Fibroblast of skin of right biceps (primary cell): ENCODE data around the gene UFM1.
"Not testable (repeated sequence)": the region's sequence is repeated elsewhere in the genome, so short reads cannot be mapped to it uniquely, and the experiment has no call there.

Experiments used
- DNase-seq: peaks from one replicate; pipeline ENCODE4 v3.0.0-alpha.2; 2013

UFM1 gene

GRCh38 chr13:38349390-38350113 is at the start of gene UFM1:
UFM1 (plus strand) TSS chr13:38349851; CDS start chr13:38349920, 69 bp downstream.
- peak; percentile 95 for DNase-seq

DNA sequence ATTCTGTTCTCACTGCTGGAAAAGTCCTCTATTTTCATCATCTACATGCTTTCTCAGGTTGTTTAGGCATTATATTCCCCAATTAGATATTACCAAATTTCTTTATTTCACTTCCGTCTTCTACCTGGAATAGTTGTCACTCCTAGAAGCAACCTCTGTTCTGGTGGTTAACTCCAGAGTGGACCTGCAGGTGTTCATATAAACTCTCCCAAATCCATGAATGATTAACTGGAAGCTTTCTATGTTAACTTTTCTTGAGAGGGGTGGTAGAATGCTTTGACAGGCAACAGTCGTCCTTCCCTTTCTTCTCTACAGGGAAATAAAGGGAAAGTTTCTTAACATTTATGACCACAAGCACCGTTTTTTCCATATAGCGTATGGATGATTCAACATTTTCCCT is 48.4 kb upstream of the UFM1 start:
- no peak for DNase-seq

DNA sequence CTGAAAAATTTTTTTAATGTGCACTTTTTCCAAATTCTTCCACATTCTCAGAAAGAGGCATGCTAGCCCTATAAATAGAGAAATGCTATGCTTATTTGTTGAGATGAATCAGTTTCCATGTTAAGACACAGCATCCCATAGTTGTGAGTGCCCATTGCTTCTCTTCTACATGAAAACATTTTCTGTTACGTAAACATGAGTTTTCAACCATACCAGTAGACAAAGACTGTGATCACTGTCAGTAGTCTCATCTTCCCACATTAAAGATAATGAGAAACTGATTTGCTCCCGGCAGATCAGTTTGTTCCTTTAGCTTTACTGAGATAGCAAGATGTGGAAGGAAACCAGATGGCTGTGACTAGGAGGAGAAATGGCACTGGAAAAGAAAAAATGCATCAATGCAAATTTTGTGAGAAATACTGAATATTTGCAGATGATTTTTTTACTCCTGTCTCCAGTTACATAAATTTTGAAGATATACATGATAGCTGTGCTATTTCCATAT is 45.8 kb upstream of the UFM1 start:
- DNase-seq: no peak

DNA sequence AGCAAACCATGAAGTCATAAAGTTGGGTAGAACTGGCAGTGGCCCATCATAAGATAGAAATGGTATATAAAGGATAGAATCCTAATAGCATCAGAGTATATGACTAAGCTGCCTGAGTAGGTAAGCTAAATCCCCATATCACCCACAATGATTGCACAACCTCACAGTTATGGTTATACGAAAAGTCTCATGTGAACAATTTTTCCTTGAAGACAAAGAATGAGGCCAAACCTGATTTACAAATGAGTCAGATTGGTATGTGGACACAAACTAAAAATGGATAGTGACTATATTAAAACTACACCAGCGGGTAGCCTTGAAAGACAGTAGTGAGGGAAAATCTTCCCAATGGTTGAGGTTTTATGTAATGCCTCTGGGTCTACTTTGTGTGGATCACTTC is 40.9 kb upstream of the UFM1 start:
- peak; percentile 92 for DNase-seq

DNA sequence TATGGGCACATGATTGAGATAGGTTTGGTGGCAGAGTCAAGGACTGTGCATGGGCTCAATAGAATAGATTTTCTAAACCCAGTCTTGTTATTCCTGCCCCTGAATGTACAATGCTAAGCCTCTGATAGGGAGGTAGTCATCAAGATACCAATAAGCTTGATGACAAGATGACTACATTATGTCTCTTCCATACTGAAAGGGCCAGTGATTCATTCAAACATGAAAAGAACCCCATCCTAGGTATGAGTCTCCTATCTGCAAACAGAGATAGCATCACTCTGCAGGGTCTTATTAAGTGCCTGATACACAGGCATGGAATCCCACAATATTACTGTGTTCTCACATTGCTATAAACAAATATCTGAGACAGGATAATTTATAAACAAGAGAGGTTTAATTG is 40.3 kb upstream of the UFM1 start:
- peak; percentile 35 for DNase-seq

DNA sequence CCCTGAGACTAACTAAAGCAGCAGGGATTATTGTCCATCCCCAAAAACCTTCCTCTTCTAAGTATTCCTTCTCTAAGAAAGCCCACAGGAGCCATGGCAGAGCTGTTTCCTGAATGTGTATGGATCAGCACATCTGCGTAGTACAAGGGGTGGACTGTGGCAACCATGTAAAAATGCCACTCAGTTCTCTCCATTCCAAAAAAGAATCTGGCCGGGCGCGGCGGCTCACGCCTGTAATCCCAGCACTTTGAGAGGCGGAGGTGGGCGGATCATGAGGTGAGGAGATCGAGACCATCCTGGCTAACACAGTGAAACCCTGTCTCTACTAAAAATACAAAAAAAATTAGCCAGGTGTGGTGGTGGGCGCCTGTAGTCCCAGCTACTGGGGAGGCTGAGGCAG is 38.5 kb upstream of the UFM1 start:
- not testable (repeated sequence) for DNase-seq

DNA sequence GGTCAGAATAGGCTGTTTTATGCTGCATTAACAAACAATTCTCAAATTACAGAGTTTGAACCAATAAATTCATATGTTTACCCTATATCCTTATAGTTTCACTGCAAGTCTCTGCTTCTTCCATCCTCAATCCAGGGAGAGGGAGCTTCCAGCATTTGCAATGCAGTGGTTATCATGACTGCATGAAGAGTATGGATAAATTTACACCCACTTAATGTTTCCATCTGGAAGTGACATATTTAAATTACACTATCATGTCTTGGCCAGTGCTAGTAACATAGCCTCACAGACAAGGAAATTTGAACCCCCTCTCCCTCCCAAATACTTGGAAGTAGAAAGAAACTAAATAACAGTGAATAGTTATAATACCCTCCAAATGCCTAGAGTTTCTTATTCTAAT is 33.5 kb upstream of the UFM1 start:
- DNase-seq: no peak

GRCh38 chr13:38321654-38322053 is 28.0 kb upstream of the UFM1 start:
- peak; percentile 4 for DNase-seq

DNA sequence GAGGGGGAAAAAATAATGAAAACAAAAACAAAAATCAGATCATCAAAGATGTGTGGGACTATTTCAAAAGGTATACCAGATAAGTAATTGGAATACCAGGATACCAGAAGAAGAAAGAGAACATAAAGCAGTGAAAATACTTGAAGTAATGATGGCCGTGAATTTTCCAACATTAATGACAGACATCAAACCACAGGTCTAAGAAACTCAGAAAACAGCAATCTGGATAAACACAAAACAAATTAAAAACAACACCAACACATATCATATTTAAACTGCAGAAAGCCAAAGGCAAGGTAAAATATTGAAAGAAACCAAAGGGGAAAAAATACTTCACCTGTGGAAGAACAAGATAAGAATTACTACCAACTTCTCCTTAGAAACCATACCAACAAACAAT is 24.2 kb upstream of the UFM1 start:
- no peak for DNase-seq

DNA sequence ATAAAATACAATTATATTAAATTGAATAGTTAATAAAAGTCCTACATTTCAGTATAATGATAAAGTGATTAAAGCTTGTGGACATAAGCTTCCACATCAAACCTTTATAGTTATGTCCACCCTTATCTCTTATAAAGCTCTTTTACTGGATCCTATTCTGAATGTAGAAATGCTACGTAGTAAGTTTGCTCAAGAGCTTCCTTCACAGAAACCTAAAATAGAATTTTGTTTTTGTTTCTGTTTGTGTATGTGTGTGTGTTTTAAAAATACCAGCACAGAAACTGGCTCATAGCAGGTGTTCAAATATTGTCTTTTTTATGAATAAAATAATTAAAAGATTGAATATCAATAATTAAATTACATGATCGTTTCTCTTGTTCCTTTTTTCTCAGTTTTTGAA is 21.0 kb upstream of the UFM1 start:
- no peak for DNase-seq

DNA sequence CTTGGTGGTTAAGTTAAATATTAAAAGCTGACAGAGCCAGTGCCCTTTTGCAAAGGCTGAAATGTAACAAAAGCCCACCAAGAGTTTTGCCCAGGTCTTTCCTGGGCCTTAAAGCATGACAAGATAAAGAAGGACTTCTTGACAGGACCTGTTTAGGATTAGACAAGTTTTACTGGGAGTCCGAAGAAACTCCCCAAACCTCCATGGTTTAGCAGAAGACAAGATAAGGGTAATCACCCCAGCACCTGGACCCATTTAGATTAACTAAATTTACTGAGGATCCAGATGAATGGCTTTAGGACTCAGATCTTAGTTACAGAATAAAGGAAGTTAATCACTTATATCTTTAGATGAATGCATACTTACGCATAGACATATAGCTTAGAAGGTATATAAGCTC is 14.8 kb upstream of the UFM1 start:
- no peak for DNase-seq

DNA sequence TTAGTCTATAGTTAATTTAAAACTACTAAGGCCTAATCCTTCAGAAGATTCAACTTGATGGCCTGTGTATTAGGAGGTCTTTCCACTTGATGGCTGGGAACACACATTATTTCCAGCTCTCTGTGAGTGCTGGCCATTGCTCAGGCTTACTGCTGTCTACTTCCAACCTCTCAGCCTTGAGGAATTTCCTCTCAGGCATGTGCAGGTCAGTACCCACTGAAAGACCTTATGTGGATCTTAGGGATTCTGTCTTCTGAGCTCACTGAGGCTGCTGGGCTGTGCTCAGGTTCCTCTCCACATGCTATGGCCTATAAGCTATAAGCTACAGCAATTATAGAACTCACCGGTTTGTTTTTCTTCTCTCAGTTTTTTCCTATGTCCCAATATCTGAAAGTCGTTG is 11.6 kb upstream of the UFM1 start:
- no peak for DNase-seq

- no peak for DNase-seq
These were observed 9.0 kb upstream of the UFM1 start for GRCh38 chr13:38340624-38341023.

DNA sequence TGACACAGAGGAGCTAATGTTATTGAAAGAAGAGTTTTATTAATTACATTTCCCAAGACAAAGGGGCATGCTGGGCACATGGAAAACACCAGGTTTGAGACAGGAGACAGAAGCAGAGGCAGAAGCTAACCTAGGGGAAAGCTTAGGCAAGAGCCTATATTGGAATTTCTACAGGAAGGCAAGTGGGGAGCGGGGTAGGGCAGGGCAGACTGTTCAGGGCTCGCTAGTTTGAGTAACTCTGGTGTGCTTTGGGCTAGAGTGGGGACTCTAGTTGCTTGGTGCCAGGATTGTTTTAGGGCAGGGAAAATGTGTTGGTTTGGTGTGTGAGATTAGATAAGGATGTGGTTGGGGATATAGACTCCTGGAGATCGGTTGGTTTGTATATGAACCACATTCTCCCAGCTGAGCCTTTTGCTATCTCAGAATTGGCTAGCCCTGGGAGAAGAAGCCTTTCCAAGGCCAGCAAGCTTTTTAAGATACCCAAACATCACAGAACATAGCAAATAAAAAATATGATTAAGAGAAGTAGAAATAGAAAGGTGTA is 8.4 kb upstream of the UFM1 start:
- no peak for DNase-seq

DNA sequence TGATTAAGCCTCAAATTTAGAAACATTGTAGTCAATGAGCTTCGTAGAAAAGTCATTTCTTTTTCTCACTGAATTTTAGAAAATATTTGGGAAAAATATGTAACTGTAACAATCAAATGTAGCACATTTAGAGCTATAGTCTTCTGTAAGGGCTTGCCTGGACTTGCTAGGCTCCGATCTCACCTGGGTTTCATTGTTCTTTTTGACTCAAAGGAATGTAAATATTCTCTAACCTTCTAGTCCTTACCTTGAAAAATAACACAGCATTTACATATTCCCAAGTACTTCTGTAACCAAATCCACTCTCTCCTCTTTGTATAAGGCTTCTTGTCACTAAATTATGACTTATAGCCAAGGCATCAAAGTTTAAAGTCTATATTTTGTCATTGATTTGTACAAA is 2.9 kb upstream of the UFM1 start:
- DNase-seq: no peak

- DNase-seq: peak; percentile 42
These were observed 726 bp upstream of the UFM1 start for GRCh38 chr13:38348861-38349389.

DNA sequence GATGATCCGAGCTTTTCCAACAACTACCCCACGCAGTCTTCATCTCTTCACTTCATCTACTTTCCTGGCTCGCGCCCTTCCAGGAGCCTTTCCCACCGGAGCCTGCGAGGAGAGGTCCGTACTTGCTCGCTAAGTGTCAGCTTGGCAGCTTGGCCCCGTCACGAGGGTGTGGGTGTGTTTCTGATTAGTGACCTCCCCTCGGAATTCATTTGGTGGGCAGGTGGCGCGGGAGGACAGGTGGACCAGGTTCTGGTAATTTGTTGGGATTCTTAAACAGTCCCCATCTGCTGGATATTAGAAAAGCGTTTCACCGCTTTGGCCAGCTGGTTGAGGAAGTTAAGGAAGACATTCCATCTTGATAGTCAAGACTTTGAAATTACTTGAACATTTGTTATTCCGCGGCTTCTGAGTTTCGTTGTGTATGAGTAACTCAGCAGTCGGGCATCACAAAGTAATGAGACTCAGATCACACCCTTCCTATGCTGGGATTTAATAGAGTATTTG is 515 bp downstream of the UFM1 start:
- peak; percentile 51 for DNase-seq

DNA sequence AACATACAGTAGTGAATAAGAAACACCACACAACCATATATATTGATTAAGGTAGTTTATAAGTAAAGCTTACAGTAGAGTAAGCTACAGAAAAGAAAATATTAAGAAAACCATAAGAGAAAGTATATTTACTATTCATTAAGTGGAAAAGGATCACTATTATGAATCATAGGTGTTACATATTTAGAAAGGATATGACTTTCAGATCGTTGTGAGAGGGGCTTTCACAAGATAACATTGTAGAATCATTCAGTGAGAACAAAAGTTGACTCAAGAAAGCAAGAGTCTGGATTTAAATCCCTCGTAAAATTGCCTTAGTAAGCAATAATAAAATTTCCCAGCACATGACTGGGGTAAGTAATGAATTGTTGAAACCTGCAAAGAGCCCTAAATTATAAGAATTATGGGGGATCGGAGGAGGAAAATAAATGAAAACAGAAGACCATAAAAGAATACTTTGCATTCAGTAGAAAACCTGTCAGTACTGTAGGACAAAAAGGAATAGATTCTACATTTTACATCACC is 6.0 kb downstream of the UFM1 start:
- DNase-seq: no peak

DNA sequence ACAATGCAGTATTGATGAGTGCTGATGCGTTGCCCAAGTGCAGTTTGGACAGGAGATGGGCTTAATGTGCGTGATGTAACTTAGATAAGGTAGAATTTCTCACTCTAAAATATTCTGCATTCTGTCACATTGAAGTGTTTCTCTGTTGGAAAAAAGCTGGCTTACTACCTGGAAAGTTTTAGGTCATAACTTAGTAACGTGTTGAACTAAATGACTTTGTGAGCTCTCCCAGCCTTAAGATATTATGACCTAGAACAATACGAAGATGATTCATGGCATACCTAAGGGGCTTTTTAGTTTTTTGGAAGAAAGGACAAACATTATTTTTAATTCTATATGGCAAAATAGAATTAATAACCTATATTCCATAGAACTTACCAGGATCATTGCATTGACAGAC is 9.0 kb downstream of the UFM1 start:
- DNase-seq: no peak

- no peak for DNase-seq
These were observed 12.1 kb downstream of the UFM1 start for GRCh38 chr13:38361542-38362262.

DNA sequence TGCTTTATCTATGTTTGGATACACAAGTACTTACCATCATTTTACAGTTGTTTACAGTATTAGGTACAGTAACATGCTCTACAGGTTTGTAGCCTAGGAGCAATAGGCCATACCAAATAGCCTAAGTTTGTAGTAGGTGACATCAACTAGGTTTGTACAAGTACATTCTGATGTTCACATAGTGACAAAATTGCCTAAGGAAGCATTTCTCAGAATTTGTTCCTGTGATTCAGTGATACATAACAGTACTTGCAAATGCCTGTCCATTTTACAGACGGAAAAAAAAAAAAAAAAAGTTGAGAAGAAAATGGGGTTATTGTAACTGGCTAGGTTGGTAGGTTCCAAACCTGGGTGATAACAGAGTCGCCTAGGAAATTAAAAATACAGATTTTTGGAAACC is 13.6 kb downstream of the UFM1 start:
- DNase-seq: no peak

DNA sequence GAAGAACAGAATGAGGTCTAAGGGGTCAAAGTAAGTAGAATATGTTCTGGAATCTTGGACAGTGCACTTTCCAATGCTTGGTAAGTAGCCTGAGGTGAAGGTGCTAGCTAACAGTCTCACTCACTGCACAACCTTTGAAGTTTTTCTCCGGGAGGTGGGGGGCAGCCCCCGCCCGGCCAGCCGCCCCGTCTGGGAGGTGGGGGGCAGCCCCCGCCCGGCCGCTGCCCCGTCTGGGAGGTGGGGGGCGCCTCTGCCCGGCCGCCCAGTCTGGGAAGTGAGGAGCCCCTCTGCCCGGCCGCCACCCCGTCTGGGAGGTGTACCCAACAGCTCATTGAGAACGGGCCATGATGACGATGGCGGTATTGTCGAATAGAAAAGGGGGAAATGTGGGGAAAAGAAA is 14.1 kb downstream of the UFM1 start:
- not testable (repeated sequence) for DNase-seq

DNA sequence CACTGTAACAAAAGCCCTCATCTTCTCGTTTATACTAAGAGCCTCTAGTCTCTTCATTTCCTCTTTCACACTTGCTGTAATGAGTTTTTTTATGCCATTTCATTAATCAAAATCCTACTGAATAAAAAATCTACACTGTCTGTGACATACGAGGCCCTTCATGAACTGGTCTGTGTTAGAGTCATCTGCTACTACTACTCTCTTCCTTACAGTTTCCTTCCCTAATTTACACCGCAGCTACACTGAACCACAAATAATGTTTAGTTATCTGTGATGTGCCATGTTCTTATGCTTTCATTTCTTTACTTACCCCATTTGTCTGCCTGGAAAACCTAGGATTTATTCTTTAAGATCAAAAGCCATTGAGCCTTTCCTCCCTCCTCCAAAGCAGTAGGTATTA is 16.0 kb downstream of the UFM1 start:
- no peak for DNase-seq
